ENCODE data around the gene TRAP1. TPM values are rescaled to one million over a fixed set of nuclear protein-coding genes. Genes with fewer than 3 reads are reported as not detected.

Gene TRAP1
- total RNA-seq, 2 experiments from 2014 or later, result 68.0 to 75.9 TPM

GRCh38 chr16:3673676-3674377 is 43.5 kb downstream of the TRAP1 start:
- H3K27ac ChIP-seq (ENCODE audit: low read depth in 1 of 2, low read length in 2 of 2), result no peak overlapping the region
- intact Hi-C loops (cut with DNase I, micrococcal nuclease), result no loop called here
- H3K4me3 ChIP-seq (ENCODE audit: low read length), result no peak overlapping the region
- DNase-seq, result no peak
- peaks cover 75% of the 10 kb centered on the region for H3K36me3 ChIP-seq (ENCODE audit: insufficient read depth, low read length)
- no peaks in the 10 kb centered on the region for H3K27me3 Mint-ChIP-seq
- no peaks in the 10 kb centered on the region for H3K4me1 Mint-ChIP-seq (ENCODE audit: low read depth)
- no peak for ATAC-seq (ENCODE audit: poor library complexity)
- peaks cover 60% of the 10 kb centered on the region for H3K36me3 Mint-ChIP-seq (ENCODE audit: low read depth)
- ChIA-PET CTCF (no interaction called here), POLR2A (no interaction called here)
- H3K27ac Mint-ChIP-seq, result no peak overlapping the region
- H3K9me3 Mint-ChIP-seq, result no peaks in the 10 kb centered on the region
- H3K4me3 Mint-ChIP-seq, result no peak overlapping the region
- no peaks in the 10 kb centered on the region for H3K27me3 ChIP-seq (ENCODE audit: control insufficient read depth in 1 of 2, insufficient read depth in 2 of 2, low read length in 2 of 2)
- TF ChIP-seq CTCF (IDR thresholded peaks at IDR 0.05), result no peak
- H3K4me1 ChIP-seq (ENCODE audit: insufficient read depth, low read length), result no peaks in the 10 kb centered on the region
- H3K9me3 ChIP-seq (ENCODE audit: control insufficient read depth in 1 of 2, insufficient read depth in 1 of 2, low read length in 2 of 2), result no peaks in the 10 kb centered on the region

- Histone ChIP-seq H3K27ac (ENCODE audit: low read depth in 1 of 2, low read length in 2 of 2) (no peak overlapping the region), H3K36me3 (ENCODE audit: insufficient read depth, low read length) (peaks cover 75% of the 10 kb centered on the region), H3K4me1 (ENCODE audit: insufficient read depth, low read length) (no peaks in the 10 kb centered on the region), H3K27me3 (ENCODE audit: control insufficient read depth in 1 of 2, insufficient read depth in 2 of 2, low read length in 2 of 2) (no peaks in the 10 kb centered on the region), H3K4me3 (ENCODE audit: low read length) (no peak overlapping the region), H3K9me3 (ENCODE audit: control insufficient read depth in 1 of 2, insufficient read depth in 1 of 2, low read length in 2 of 2) (no peaks in the 10 kb centered on the region)
- Mint-ChIP-seq H3K27ac (no peak overlapping the region), H3K27me3 (no peaks in the 10 kb centered on the region), H3K9me3 (no peaks in the 10 kb centered on the region), H3K4me3 (no peak overlapping the region), H3K36me3 (ENCODE audit: low read depth) (peaks cover 53% of the 10 kb centered on the region), H3K4me1 (ENCODE audit: low read depth) (no peaks in the 10 kb centered on the region)
- ATAC-seq (ENCODE audit: poor library complexity) (no peak), DNase-seq (no peak)
- CTCF ChIA-PET, result no interaction called here
- intact Hi-C loops (cut with DNase I, micrococcal nuclease), result no loop called here
- POLR2A ChIA-PET, result no interaction called here
- no peak for TF ChIP-seq CTCF (IDR thresholded peaks at IDR 0.05)
Observed at GRCh38 chr16:3673201-3673600, 44.1 kb downstream of the TRAP1 start.

GRCh38 chr16:3672571-3673041 is 44.7 kb downstream of the TRAP1 start:
- ChIA-PET CTCF (no interaction called here), POLR2A (no interaction called here)
- Mint-ChIP-seq H3K27ac (no peak overlapping the region), H3K27me3 (no peaks in the 10 kb centered on the region), H3K4me3 (no peak overlapping the region), H3K9me3 (no peaks in the 10 kb centered on the region), H3K36me3 (ENCODE audit: low read depth) (peaks cover 47% of the 10 kb centered on the region), H3K4me1 (ENCODE audit: low read depth) (no peaks in the 10 kb centered on the region)
- ATAC-seq (ENCODE audit: poor library complexity), result no peak
- no peak for DNase-seq
- H3K9me3 ChIP-seq (ENCODE audit: control insufficient read depth in 1 of 2, insufficient read depth in 1 of 2, low read length in 2 of 2), result no peaks in the 10 kb centered on the region
- peaks cover 69% of the 10 kb centered on the region for H3K36me3 ChIP-seq (ENCODE audit: insufficient read depth, low read length)
- no peak overlapping the region for H3K4me3 ChIP-seq (ENCODE audit: low read length)
- TF ChIP-seq CTCF (IDR thresholded peaks at IDR 0.05), result no peak
- no peaks in the 10 kb centered on the region for H3K27me3 ChIP-seq (ENCODE audit: control insufficient read depth in 1 of 2, insufficient read depth in 2 of 2, low read length in 2 of 2)
- H3K27ac ChIP-seq (ENCODE audit: low read depth in 1 of 2, low read length in 2 of 2), result no peak overlapping the region
- intact Hi-C loops (cut with DNase I, micrococcal nuclease), result no loop called here
- no peaks in the 10 kb centered on the region for H3K4me1 ChIP-seq (ENCODE audit: insufficient read depth, low read length)

Measured in CD4-positive, alpha-beta T cell (primary cell).